ENCODE data around the gene ST3GAL2. TPM values are rescaled to one million over a fixed set of nuclear protein-coding genes. Genes with fewer than 3 reads are reported as not detected.

ST3GAL2 gene
- total and polyA plus RNA-seq, 9 of the 15 experiments (the other 6 are each of a cell fraction or from before 2014, with no cell fraction given): 1.5 to 108 (median 34.3) TPM

- no peak for TF ChIP-seq RNF219 (CRISPR knock-in tag; IDR thresholded peaks at IDR 0.05)
- no peak for TF ChIP-seq HDAC6 (IDR thresholded peaks at IDR 0.05; ENCODE audit: low read depth, low read length)
- no peak; a peak in 1 of 4 replicates for TF ChIP-seq NRF1 (conservative IDR thresholded peaks at IDR 0.05 in 1 of 2, IDR thresholded peaks at IDR 0.05 in 1 of 2)
- no peak for TF ChIP-seq ZNF780A (CRISPR knock-in tag; IDR thresholded peaks at IDR 0.05)
- TF ChIP-seq ZKSCAN8 (CRISPR knock-in tag; IDR thresholded peaks at IDR 0.05): no peak
- no peak for TF ChIP-seq STAT5A (IDR thresholded peaks at IDR 0.05; ENCODE audit: borderline replicate concordance, low read length)
- TF ChIP-seq RERE (CRISPR knock-in tag; IDR thresholded peaks at IDR 0.05; ENCODE audit: borderline replicate concordance): no peak
- TF ChIP-seq CTCF (IDR thresholded peaks at IDR 0.05 in 2 of 3, conservative IDR thresholded peaks at IDR 0.05 in 1 of 3; ENCODE audit: insufficient read depth in 2 of 3, low read depth in 1 of 3, low read length in 3 of 3): peak; percentile 84 to 91 (median 85)
- no peak for TF ChIP-seq ZNF407 (IDR thresholded peaks at IDR 0.05; ENCODE audit: low read depth)
These were observed 43.5 kb downstream of the ST3GAL2 start (continued) for GRCh38 chr16:70395345-70395901.

Measured in K562 (cell line).